ENCODE results near the gene CEP131.

Gene CEP131

DNA sequence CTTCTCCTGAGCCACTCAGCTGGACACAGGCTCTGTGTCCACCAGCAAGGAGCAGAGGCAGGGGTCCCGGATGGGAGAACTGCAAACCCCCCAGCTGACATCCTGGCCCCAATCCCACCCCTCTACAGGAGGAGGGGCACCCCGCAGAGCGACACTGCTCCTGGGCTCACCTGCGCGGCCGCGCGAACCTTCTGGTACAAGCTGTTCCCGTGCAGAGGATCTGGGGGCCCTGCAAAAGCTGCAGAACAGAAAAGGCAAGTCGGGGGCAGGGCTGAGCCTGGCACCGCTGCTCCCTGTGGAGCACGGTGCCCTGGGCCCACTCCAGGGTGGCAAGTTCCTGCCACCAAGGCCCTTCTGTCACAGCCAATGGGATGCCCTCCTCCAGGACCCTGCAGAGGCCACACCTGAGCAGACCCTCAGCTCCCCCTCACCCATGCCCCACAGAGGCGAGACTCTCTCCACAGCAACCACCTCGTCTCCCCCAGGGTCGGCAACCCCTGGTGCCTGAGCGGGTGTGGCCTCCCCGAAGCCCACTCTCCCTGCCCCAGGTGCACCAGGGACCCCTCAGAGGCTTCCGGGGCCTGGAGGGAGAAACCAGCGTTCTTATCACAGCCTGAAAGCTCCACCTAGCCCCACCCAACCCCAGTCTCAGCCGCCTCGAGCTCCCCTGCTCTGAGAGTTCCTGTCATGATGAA lies 11.2 kb upstream of the CEP131 start:
- no peak for DNase-seq (ENCODE audit: low spot score)
- TF ChIP-seq, protein P1, sequence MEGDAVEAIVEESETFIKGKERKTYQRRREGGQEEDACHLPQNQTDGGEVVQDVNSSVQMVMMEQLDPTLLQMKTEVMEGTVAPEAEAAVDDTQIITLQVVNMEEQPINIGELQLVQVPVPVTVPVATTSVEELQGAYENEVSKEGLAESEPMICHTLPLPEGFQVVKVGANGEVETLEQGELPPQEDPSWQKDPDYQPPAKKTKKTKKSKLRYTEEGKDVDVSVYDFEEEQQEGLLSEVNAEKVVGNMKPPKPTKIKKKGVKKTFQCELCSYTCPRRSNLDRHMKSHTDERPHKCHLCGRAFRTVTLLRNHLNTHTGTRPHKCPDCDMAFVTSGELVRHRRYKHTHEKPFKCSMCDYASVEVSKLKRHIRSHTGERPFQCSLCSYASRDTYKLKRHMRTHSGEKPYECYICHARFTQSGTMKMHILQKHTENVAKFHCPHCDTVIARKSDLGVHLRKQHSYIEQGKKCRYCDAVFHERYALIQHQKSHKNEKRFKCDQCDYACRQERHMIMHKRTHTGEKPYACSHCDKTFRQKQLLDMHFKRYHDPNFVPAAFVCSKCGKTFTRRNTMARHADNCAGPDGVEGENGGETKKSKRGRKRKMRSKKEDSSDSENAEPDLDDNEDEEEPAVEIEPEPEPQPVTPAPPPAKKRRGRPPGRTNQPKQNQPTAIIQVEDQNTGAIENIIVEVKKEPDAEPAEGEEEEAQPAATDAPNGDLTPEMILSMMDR (IDR thresholded peaks at IDR 0.05; ENCODE audit: extremely low read depth, missing control alignments) = no peak

DNA sequence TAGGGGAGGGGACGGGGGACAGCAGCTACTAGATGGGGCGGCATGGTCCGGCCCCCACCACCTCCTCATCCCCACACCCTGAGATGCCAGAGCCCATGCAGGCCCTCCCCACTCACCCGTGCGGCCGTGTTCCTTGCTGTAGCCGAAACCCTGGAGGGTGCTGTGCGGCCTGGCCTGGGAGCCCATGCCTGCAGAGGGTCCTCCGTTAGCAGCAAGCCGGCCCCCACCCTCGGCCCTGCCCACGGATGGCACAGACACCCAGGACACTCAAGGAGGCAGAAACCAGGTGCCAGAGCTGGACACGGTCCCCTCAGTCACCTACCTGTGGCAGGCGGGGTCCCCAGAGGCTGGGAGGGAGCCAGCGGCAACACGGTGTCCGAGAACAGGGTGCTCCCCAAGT lies 10.6 kb upstream of the CEP131 start:
- DNase-seq (ENCODE audit: low spot score) = no peak
- TF ChIP-seq, protein P1 (IDR thresholded peaks at IDR 0.05; ENCODE audit: extremely low read depth, missing control alignments) = no peak

DNA sequence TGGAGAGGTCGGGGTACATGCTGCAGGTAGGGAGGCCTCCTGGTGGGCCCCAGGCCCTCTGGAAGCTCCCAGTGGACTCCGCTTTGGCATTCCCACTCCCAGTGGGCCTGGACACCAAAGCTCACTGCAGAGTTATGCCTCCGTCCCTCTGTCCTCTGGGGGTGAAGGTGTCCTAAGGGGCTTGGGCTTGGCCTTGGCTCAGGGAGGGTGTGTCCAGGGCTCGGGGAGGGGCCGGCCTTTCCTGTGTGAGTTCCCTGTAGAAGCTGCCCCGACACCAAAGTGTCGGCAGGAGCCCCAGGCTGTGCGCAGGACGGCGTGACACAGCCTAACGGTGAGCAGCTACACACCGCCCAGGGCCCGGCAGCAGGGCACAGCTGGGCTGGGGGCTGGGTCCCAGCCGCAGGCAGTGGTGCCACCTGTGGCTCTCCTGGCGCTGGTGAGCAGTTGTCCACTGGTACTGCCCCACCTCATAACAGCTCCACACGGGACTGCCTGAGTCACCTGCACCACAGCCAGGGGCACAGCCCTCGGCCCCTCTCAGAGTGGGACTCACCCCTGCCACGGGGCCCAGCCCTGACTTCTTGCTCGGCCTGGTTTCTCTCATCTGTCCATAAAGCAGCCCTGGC lies 10.0 kb upstream of the CEP131 start:
- no peak for DNase-seq (ENCODE audit: low spot score)
- TF ChIP-seq, protein P1 (IDR thresholded peaks at IDR 0.05; ENCODE audit: extremely low read depth, missing control alignments) = no peak

DNA sequence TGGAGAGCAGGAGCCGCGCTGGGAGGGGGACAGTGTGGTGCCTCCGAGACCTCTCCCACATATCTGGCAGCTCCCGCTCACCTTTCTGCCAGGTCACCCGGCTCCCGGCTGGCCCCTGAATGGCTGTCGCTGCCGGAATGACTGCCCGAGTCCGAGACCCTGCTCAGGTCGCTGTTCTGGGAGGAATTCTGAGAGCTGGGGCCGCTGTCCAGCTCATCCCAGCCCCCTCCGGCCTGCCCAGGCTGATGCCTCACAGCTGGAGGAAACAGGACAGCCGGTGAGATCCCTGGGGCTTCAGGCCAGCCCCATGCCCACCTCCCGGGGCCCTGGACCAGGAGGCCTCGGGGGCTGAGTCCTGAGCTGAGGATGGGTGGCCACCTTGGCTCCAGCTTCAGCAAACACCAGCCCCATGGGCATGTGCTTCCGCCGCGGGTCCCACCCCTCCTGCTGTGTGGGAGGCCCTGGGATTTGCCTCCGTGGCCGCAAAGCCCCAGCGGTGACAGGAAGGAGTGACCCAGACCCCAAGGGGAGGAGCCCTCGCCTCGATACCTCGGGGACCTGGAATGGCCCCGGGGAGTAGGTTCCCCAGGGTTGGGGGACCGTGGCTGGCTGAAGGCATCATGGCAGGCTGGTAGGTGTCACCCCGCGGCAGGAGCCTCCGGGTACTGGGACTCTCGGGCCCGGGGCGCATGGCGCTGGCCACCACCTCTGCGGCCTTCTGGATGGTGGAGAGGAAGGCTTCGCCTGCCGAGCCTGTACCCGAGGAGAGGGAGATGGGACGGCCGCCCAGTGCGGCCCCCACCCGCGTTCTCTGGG lies 9.2 kb upstream of the CEP131 start:
- no peak for DNase-seq (ENCODE audit: low spot score)
- TF ChIP-seq, protein P1 (IDR thresholded peaks at IDR 0.05; ENCODE audit: extremely low read depth, missing control alignments) = no peak

DNA sequence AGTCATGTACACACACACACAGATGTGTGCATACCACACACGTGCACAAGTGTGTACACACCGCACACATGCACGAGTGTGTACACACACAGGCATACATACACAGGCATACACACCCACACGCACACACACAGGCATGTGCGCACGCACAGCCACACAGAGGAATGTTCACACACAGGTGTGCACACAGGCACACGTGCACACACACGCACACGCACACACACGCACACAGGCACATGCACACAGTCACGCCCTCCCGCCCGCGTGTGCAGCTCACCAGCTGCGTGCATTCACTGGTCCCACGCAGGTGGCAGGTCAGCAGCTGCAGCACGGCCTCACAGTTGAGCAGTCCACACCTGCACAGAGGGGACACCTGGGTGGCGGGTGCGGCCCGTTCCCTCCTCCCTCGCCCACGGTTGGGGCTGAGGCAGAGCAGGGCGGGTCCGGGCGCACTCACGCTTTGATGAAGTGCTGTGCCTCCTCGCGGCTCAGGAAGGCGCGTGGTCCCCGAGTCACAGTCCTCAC lies 8.4 kb upstream of the CEP131 start:
- no peak for DNase-seq (ENCODE audit: low spot score)
- TF ChIP-seq, protein P1 (IDR thresholded peaks at IDR 0.05; ENCODE audit: extremely low read depth, missing control alignments) = no peak

DNA sequence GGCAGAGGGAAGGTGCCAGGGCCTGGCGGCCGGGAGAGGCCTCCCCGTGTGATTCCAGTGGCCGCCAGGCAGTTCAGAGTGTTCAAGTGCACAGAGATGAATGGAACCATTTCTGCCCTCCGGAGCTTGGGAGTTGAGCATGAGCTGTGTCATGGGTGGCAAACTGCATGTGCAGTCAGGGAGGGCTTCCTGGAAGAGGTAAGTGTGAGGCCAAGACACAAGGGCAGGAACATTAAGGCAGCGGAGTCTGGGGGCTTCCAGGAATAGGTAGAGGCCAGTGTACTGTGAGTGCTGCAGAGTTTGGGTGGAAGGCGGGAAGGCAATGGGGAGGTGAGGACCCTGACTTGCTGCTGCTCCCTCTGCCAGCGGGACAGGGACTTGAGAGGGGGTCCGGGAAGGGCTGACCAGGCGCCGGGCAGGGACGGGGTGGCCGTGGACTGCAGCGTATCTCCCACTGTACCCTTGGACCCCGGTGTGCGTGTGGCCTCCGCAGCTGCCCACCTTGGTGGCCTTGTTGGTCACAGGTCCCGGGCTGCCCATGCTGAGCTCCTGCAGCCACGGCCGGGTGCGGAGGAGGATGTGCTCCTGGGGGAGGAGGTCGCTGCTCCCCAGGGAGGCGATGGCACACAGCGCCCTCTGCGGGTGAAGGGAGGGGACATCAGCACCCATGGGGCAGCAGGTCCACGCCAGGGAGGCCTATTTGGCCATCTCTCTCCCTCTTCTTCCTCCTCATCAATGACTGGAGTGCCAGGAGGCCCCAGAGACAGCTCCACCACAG lies 7.5 kb upstream of the CEP131 start:
- no peak for DNase-seq (ENCODE audit: low spot score)
- TF ChIP-seq, protein P1 (IDR thresholded peaks at IDR 0.05; ENCODE audit: extremely low read depth, missing control alignments) = peak; percentile 4

Measured in GM20000 (cell line).